GM23248 (cell line): ENCODE data around the gene TAS2R8. TPM values are rescaled to one million over a fixed set of nuclear protein-coding genes. Genes with fewer than 3 reads are reported as not detected.

ENCODE experiments used
- DNase-seq: peaks from one replicate; pipeline ENCODE4 v3.0.0-alpha.2; 2015
- H2AFZ ChIP-seq: fragments of 200-600 bp; sonication (generic); 2 replicates; pipeline ENCODE4 v1.6.1; 2016; ENCODE audit warnings: antibody characterized with exemption
- H3F3A ChIP-seq: fragments of 200-600 bp; sonication (generic); 2 replicates; pipeline ENCODE4 v1.6.1; 2016; ENCODE audit warnings: mild to moderate bottlenecking, antibody characterized with exemption, mixed run types; ENCODE audit not compliant: insufficient read depth
- H3K27ac ChIP-seq: fragments of 200-600 bp; sonication (generic); 2 replicates; pipeline ENCODE4 v1.5.1; 2016; ENCODE audit warnings: mild to moderate bottlenecking
- H3K27me3 ChIP-seq: fragments of 200-600 bp; sonication (generic); replicated peaks from 2 replicates; pipeline ENCODE4 v1.6.1; 2016; ENCODE audit warnings: mild to moderate bottlenecking; ENCODE audit not compliant: insufficient read depth
- H3K36me3 ChIP-seq: fragments of 200-600 bp; sonication (generic); 2 replicates; pipeline ENCODE4 v1.6.1; 2016; ENCODE audit warnings: low read depth, mild to moderate bottlenecking
- H3K4me1 ChIP-seq: fragments of 200-600 bp; sonication (generic); 2 replicates; pipeline ENCODE4 v1.6.1; 2016; ENCODE audit warnings: mild to moderate bottlenecking; ENCODE audit not compliant: insufficient read depth
- H3K4me2 ChIP-seq: fragments of 200-600 bp; sonication (generic); one replicate; pipeline ENCODE4 v1.6.1; 2016; ENCODE audit warnings: mild to moderate bottlenecking; ENCODE audit not compliant: unreplicated experiment
- H3K4me3 ChIP-seq: fragments of 200-600 bp; sonication (generic); 2 replicates; pipeline ENCODE4 v1.5.1; 2016; ENCODE audit warnings: mild to moderate bottlenecking
- H3K79me2 ChIP-seq: fragments of 200-600 bp; sonication (generic); 2 replicates; pipeline ENCODE4 v1.6.1; 2016; ENCODE audit warnings: mild to moderate bottlenecking; ENCODE audit not compliant: insufficient read depth
- H3K9ac ChIP-seq: fragments of 200-600 bp; sonication (generic); 2 replicates; pipeline ENCODE4 v1.6.1; 2016; ENCODE audit warnings: mild to moderate bottlenecking
- H3K9me2 ChIP-seq: fragments of 200-600 bp; sonication (generic); 2 replicates; pipeline ENCODE4 v1.6.1; 2016; ENCODE audit warnings: mixed run types, mild to moderate bottlenecking, moderate library complexity; ENCODE audit not compliant: insufficient read depth
- H3K9me3 ChIP-seq: fragments of 200-600 bp; sonication (generic); one replicate; pipeline ENCODE4 v1.6.1; 2017; ENCODE audit warnings: low read depth
- H4K20me1 ChIP-seq: fragments of 200-600 bp; sonication (generic); 2 replicates; pipeline ENCODE4 v1.6.0; 2016; ENCODE audit not compliant: insufficient read depth
- EZH2 ChIP-seq: fragments of 200-600 bp; sonication (generic); IDR thresholded peaks from 2 replicates; pipeline ENCODE4 v1.6.1; 2018; ENCODE audit warnings: antibody characterized with exemption, mild to moderate bottlenecking; ENCODE audit not compliant: insufficient read depth, poor library complexity, severe bottlenecking
- EZH2phosphoT487 ChIP-seq: fragments of 200-600 bp; sonication (generic); IDR thresholded peaks from 2 replicates; pipeline ENCODE4 v1.6.1; 2018; ENCODE audit warnings: antibody characterized with exemption, moderate library complexity, mild to moderate bottlenecking, low read depth; ENCODE audit not compliant: insufficient read depth
- WGBS, 2 experiments: methylation state at CpG; one replicate each; pipeline ENCODE4 v1.1.6; 2015 to 2017; ENCODE audit warnings: low lambda C conversion rate in 2 of 2, low coverage in 1 of 2; ENCODE audit errors: missing lambda C conversion rate in 2 of 2; 5-methylcytosine and 5-hydroxymethylcytosine counted together
- in situ Hi-C: fragments of 300-500 bp; cut with MboI; formaldehyde crosslinking; loops from 2 replicates; pipeline ENCODE4 v1.15.0; 2020
- polyA plus RNA-seq: library from polyadenylated mRNA; unstranded; fragments of >200 nt; fragmentation: Nextera tagmentation; extraction: Ambion mirVana; gene quantifications from 2 replicates; pipeline ENCODE4 v1.2.1, GENCODE V29; 2016
- small RNA-seq: library from RNA; depleted of rRNA; stranded (forward); fragments of <200 nt; gene quantifications from one replicate; pipeline ENCODE3, GENCODE V24; 2014; ENCODE audit warnings: low read depth, low replicate concordance
- total RNA-seq: library from RNA; depleted of rRNA; stranded (reverse); fragments of >200 nt; shearing (Covaris generic); gene quantifications from 2 replicates; pipeline ENCODE4 v1.2.3, GENCODE V29; 2014; rRNA removed

The TAS2R8 gene
- total and polyA plus RNA-seq, 2 experiments from 2014 or later, result not detected

- Histone ChIP-seq H2AFZ (no peak overlapping the region), H3K27me3 (peaks cover 80% of the 10 kb centered on the region), H3K27ac (no peak overlapping the region), H3K4me2 (no peak overlapping the region), H3K9ac (no peak overlapping the region), H3K36me3 (no peaks in the 10 kb centered on the region), H3K4me3 (no peak overlapping the region), H3K79me2 (no peaks in the 10 kb centered on the region), H4K20me1 (no peaks in the 10 kb centered on the region), H3K9me3 (no peaks in the 10 kb centered on the region), H3K9me2 (no peaks in the 10 kb centered on the region), H3F3A (no peaks in the 10 kb centered on the region), H3K4me1 (no peaks in the 10 kb centered on the region)
- in situ Hi-C loops, result loop anchor here (10.0 kb wide), 2 partner anchors 424 to 714 kb away; no protein-coding TSS in a partner anchor
- peak; percentile 53 for DNase-seq
- no peak for TF ChIP-seq EZH2phosphoT487
- no peak for TF ChIP-seq EZH2
- WGBS, 2 experiments, result 0% methylated on average over 1 of the region's 1 CpG
These were observed 35.9 kb downstream of the TAS2R8 start for GRCh38 chr12:10771132-10771733.

- no peaks in the 10 kb centered on the region for H3K79me2 ChIP-seq
- H3K4me2 ChIP-seq, result no peak overlapping the region
These were observed 47.4 kb downstream of the TAS2R8 start for GRCh38 chr12:10759657-10760056.

GRCh38 chr12:10756194-10756593, 50.9 kb downstream of the TAS2R8 start:
- H3K27me3 ChIP-seq, result 0 out of 2 replicates have a peak, but pooled peaks cover 24% of the 10 kb centered on the region
- no peaks in the 10 kb centered on the region for H3K79me2 ChIP-seq
- no peaks in the 10 kb centered on the region for H3K9me2 ChIP-seq
- peaks cover 13% of the 10 kb centered on the region for H3K4me1 ChIP-seq
- TF ChIP-seq EZH2phosphoT487 (no peak), EZH2 (no peak)
- no peak overlapping the region for H3K4me2 ChIP-seq
- no peaks in the 10 kb centered on the region for H3K36me3 ChIP-seq
- in situ Hi-C loops, result loop anchor here (10.0 kb wide), 1 partner anchor 521 kb away; no protein-coding TSS in a partner anchor
- 42 to 55% methylated on average over 4 of the region's 4 CpGs for WGBS, 2 experiments
- H3K27ac ChIP-seq, result no peak overlapping the region
- no peaks in the 10 kb centered on the region for H4K20me1 ChIP-seq
- H3K4me3 ChIP-seq, result no peak overlapping the region
- H3F3A ChIP-seq, result no peaks in the 10 kb centered on the region
- no peak for DNase-seq
- no peaks in the 10 kb centered on the region for H3K9me3 ChIP-seq
- H2AFZ ChIP-seq, result no peak overlapping the region
- H3K9ac ChIP-seq, result no peak overlapping the region

More at GRCh38 chr12:10759657-10760056, 47.4 kb downstream of the TAS2R8 start:
- no peaks in the 10 kb centered on the region for H3K9me3 ChIP-seq
- no peaks in the 10 kb centered on the region for H3K4me1 ChIP-seq
- TF ChIP-seq EZH2phosphoT487 (no peak), EZH2 (no peak)
- H3K36me3 ChIP-seq, result no peaks in the 10 kb centered on the region
- H3K4me3 ChIP-seq, result no peak overlapping the region
- WGBS, 2 experiments, result 6 to 9% methylated on average over 2 of the region's 2 CpGs
- DNase-seq, result peak; percentile 2
- H3K9ac ChIP-seq, result no peak overlapping the region
- H3F3A ChIP-seq, result no peaks in the 10 kb centered on the region
- H3K27me3 ChIP-seq, result peaks cover 30% of the 10 kb centered on the region
- no peak overlapping the region for H2AFZ ChIP-seq
- no peaks in the 10 kb centered on the region for H4K20me1 ChIP-seq
- H3K9me2 ChIP-seq, result no peaks in the 10 kb centered on the region
- in situ Hi-C loops, result loop anchor here (10.0 kb wide), 1 partner anchor 525 kb away; no protein-coding TSS in a partner anchor
- no peak overlapping the region for H3K27ac ChIP-seq

Small RNA genes lying within 50 kb of the gene (small RNA-seq; reads per million reads assigned to genes)
- not detected for gene PRR4

Other genes with a start within 250 kb of the TAS2R8 start
- 16.6 and 27.8 TPM in 2 replicates for gene MAGOHB, start 193.7 kb downstream of the TAS2R8 start, total RNA-seq
- 72.4 and 78.0 TPM in 2 replicates for gene MAGOHB, start 193.7 kb downstream of the TAS2R8 start, polyA plus RNA-seq
- 1.1 TPM in 1 of 2 replicates, not detected in the other for gene STYK1, start 133.2 kb downstream of the TAS2R8 start, total RNA-seq
- 0.89 and 0.93 TPM in 2 replicates for gene STYK1, start 133.2 kb downstream of the TAS2R8 start, polyA plus RNA-seq
- 75.6 and 108 TPM in 2 replicates for gene YBX3, start 84.0 kb downstream of the TAS2R8 start, total RNA-seq
- 215 and 216 TPM in 2 replicates for gene YBX3, start 84.0 kb downstream of the TAS2R8 start, polyA plus RNA-seq
- gene TAS2R7, start 4.7 kb downstream of the TAS2R8 start, total RNA-seq, result not detected in 2 replicates
- not detected in 2 replicates for gene TAS2R7, start 4.7 kb downstream of the TAS2R8 start, polyA plus RNA-seq
- not detected in 2 replicates for gene TAS2R9, start 2.9 kb upstream of the TAS2R8 start, total RNA-seq
- gene TAS2R9, start 2.9 kb upstream of the TAS2R8 start, polyA plus RNA-seq, result not detected in 2 replicates
- gene TAS2R10, start 19.1 kb upstream of the TAS2R8 start, total RNA-seq, result not detected in 2 replicates
- gene TAS2R10, start 19.1 kb upstream of the TAS2R8 start, polyA plus RNA-seq, result not detected in 2 replicates
- 1.1 TPM in 1 of 2 replicates, not detected in the other for gene PRR4, start 42.2 kb upstream of the TAS2R8 start, total RNA-seq
- 1.8 and 3.9 TPM in 2 replicates for gene PRR4, start 42.2 kb upstream of the TAS2R8 start, polyA plus RNA-seq
- gene PRH1, start 77.0 kb upstream of the TAS2R8 start, total RNA-seq, result 4.8 and 7.3 TPM in 2 replicates
- 8.4 and 10.7 TPM in 2 replicates for gene PRH1, start 77.0 kb upstream of the TAS2R8 start, polyA plus RNA-seq
- gene TAS2R13, start 102.3 kb upstream of the TAS2R8 start, total RNA-seq, result 0.13 and 0.32 TPM in 2 replicates
- not detected in 2 replicates for gene TAS2R13, start 102.3 kb upstream of the TAS2R8 start, polyA plus RNA-seq
- gene PRH2, start 122.0 kb upstream of the TAS2R8 start, total RNA-seq, result 2.5 TPM in 1 of 2 replicates, not detected in the other
- 0.53 TPM in 1 of 2 replicates, not detected in the other for gene PRH2, start 122.0 kb upstream of the TAS2R8 start, polyA plus RNA-seq
- 0.76 and 1.2 TPM in 2 replicates for gene TAS2R14, start 132.0 kb upstream of the TAS2R8 start, total RNA-seq
- gene TAS2R14, start 132.0 kb upstream of the TAS2R8 start, polyA plus RNA-seq, result 3.0 and 3.4 TPM in 2 replicates
- 0.32 TPM in 1 of 2 replicates, not detected in the other for gene TAS2R50, start 179.6 kb upstream of the TAS2R8 start, total RNA-seq
- not detected in 2 replicates for gene TAS2R50, start 179.6 kb upstream of the TAS2R8 start, polyA plus RNA-seq
- 1.8 and 2.5 TPM in 2 replicates for gene TAS2R20, start 191.0 kb upstream of the TAS2R8 start, total RNA-seq
- not detected in 2 replicates for gene TAS2R20, start 191.0 kb upstream of the TAS2R8 start, polyA plus RNA-seq
- 2.6 and 3.7 TPM in 2 replicates for gene TAS2R19, start 215.3 kb upstream of the TAS2R8 start, total RNA-seq
- not detected in 2 replicates for gene TAS2R19, start 215.3 kb upstream of the TAS2R8 start, polyA plus RNA-seq
- gene TAS2R31, start 224.1 kb upstream of the TAS2R8 start, total RNA-seq, result 0.97 and 1.4 TPM in 2 replicates
- 0.24 TPM in 1 of 2 replicates, not detected in the other for gene TAS2R31, start 224.1 kb upstream of the TAS2R8 start, polyA plus RNA-seq